GM20431 (cell line): Measurements from ENCODE around the gene CLDN6.

Experiments used
- in situ Hi-C: fragments of 300-500 bp; cut with MseI, MboI; formaldehyde crosslinking; loops from one replicate; pipeline ENCODE4 v1.15.0; 2020; ENCODE audit warnings: low sequenced_read_pairs; ENCODE audit not compliant: unreplicated experiment

Gene CLDN6

GRCh38 chr16:3029491-3030221 is 11.7 kb upstream of the CLDN6 start:
- in situ Hi-C loops, result no loop called here

DNA sequence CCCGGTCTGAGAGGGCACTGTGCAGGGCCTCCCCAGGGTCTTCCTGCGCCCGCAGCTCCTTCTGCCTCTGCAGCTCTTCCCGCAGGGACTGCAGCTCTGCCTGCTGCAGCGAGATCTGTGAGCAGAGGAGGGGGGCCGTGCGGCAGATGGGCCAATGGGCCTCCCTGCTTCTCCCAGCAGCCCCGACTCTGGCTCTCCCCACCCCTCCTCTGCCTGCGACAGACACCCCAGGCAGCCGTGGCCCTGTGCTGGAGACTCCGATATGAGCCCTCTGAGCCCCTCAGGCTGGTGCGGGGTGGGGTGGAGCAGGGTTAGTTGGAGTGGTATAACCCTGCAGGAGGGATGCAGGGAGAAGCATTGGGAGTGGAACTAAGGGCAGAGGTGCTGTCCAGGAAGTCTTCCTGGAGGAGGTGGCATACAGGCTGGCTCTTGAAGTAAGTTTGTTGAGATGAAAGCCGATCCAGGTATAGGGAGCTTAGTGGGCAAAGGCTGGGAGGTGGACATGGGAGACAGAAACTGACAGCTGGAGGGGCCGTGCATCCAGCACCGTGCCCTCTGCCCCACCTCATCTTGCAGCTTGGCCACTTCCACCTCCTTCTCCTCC is 10.8 kb upstream of the CLDN6 start:
- in situ Hi-C loops, result no loop called here

DNA sequence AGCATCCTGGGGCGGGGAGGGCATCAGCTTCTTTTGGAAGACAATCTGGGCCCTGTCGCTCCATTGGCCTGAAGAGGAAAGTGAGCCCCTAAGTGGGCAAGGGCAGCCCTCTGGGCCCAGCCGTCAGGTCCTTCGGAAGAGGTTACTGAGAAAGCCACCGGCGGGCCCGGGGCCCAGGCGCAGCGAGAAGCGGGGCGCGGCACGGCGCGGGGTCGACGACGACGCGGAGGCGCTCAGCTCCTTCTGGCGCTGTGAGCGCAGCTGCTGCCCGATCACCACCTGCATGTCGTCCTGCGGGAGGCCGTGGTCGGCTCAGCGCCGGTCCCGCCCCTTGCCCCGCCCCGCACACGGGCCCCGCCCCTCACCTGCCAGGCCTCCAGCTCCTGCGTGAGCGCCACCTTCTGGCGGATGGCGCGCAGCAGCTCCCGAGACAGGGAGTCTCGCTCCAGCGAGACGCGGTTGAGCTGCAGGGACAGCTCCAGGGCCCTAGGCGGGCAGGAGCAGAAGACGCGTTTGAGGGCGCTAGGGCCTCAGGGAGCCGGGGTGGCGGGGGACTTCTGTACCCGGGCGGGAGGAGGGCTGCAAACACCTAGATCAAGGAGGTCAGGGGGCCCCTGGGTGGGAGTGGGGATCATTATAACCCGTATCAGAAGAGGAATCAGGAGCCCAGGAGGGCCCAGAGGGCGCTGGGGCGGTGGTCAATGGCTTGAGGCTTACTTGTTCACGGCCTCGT is 10.2 kb upstream of the CLDN6 start:
- in situ Hi-C loops, result no loop called here

GRCh38 chr16:3027489-3027795 is 9.5 kb upstream of the CLDN6 start:
- in situ Hi-C loops, result no loop called here

GRCh38 chr16:3026609-3027488 is 8.9 kb upstream of the CLDN6 start:
- in situ Hi-C loops, result no loop called here

GRCh38 chr16:3026003-3026378 is 8.0 kb upstream of the CLDN6 start:
- in situ Hi-C loops, result no loop called here

- in situ Hi-C loops, result no loop called here
Observed at GRCh38 chr16:3025032-3026002, 7.3 kb upstream of the CLDN6 start.

- in situ Hi-C loops, result no loop called here
Observed at GRCh38 chr16:3023669-3024478, 5.9 kb upstream of the CLDN6 start, which contains the start of the genes HCFC1R1 and THOC6. HCFC1R1 (minus strand) TSS chr16:3023942; CDS start chr16:3023941, 1 bp downstream. THOC6 (plus strand) TSS chr16:3024035; CDS start chr16:3024327, 292 bp downstream.

GRCh38 chr16:3023415-3023668 is 5.4 kb upstream of the CLDN6 start:
- in situ Hi-C loops, result no loop called here

GRCh38 chr16:3022684-3023414 is 4.9 kb upstream of the CLDN6 start:
- in situ Hi-C loops, result no loop called here

DNA sequence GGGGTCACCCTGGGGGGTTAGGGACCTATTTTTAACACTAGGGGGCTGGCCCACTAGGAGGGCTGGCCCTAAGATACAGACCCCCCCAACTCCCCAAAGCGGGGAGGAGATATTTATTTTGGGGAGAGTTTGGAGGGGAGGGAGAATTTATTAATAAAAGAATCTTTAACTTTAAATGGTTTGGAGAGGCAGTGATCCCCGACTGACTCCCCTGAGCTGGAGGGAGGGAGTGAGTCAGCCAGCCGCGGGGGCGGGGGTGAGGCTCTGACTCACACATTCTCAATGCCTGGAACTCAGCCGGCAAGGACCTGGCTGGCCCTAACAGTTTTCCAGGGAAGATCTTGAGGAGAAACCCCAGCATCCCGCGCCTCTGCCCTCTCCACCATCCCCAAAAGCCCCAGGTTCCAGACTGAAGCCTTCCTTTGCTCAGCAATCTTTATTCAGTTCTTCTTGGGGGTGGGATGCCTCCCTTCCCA is 4.3 kb upstream of the CLDN6 start:
- in situ Hi-C loops, result no loop called here

- in situ Hi-C loops, result no loop called here
Observed at GRCh38 chr16:3021449-3022207, 3.6 kb upstream of the CLDN6 start.

- in situ Hi-C loops, result no loop called here
Observed at GRCh38 chr16:3020604-3021448, 2.8 kb upstream of the CLDN6 start.

DNA sequence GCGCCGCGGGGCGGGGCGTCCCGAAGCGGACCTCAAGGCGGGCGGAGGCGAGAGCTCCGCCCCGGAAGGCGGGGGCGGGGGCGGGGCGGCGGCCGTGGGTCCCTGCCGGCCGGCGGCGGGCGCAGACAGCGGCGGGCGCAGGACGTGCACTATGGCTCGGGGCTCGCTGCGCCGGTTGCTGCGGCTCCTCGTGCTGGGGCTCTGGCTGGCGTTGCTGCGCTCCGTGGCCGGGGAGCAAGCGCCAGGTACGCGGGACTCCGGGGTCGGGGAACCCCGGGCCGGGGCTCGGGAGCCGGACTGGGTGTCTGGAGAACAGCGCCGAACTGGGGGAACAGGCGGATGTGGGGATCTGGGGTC is 2.2 kb upstream of the CLDN6 start, which contains the start of gene TNFRSF12A:
Gene TNFRSF12A (plus strand): TSS at position 122 of the 357 bp plus-strand sequence. CDS start 30 bp downstream, at position 152.
- in situ Hi-C loops, result no loop called here

GRCh38 chr16:3019594-3020246 is 1.7 kb upstream of the CLDN6 start:
- in situ Hi-C loops, result no loop called here

- in situ Hi-C loops, result no loop called here
Observed at GRCh38 chr16:3017344-3017743, 639 bp downstream of the CLDN6 start.
